K562 (cell line): ENCODE results near the gene IL15RA. TPM values are rescaled to one million over a fixed set of nuclear protein-coding genes. Genes with fewer than 3 reads are reported as not detected.

Experiments used
- GTF3C2 ChIP-seq: IDR thresholded peaks from 3 replicates; pipeline ENCODE4 v1.6.1; 2011; ENCODE audit warnings: borderline replicate concordance, mild to moderate bottlenecking, moderate library complexity; ENCODE audit not compliant: insufficient read length; ENCODE audit errors: extremely low read depth
- L3MBTL2 ChIP-seq: fragments of 450-650 bp; IDR thresholded peaks from 2 replicates; pipeline ENCODE4 v1.6.1; 2016; ENCODE audit warnings: mild to moderate bottlenecking, moderate library complexity
- VEZF1 ChIP-seq: fragments of 200-800 bp; sonication (Bioruptor generic); IDR thresholded peaks from 2 replicates; pipeline ENCODE4 v1.6.1; 2017; ENCODE audit warnings: missing genetic modification characterization, missing compliant biosample characterization
- ZNF175 ChIP-seq: fragments of 200-800 bp; sonication (Bioruptor generic); IDR thresholded peaks from 2 replicates; pipeline ENCODE4 v1.6.1; 2016; ENCODE audit warnings: low read depth, mild to moderate bottlenecking, missing genetic modification characterization, missing compliant biosample characterization
- polyA plus RNA-seq, 8 experiments: library from polyadenylated mRNA; depleted of rRNA in 4 of 8; stranded (reverse) in 5 of 8; unstranded in 3 of 8; fragments of >200 nt; fragmentation: Nextera tagmentation in 2 of 8; fragmentation: Illumina TruSeq in 1 of 8; extraction: Ambion mirVana in 2 of 8; extraction: Trizol in 1 of 8; gene quantifications; 2 replicates each; pipeline versions ENCODE4 v1.2.1 to v1.2.3, GENCODE V29; 2011 to 2014; ENCODE audit warnings: inconsistent platforms in 1 of 8, missing spikeins in 1 of 8
- total RNA-seq, 7 experiments: library from RNA; depleted of rRNA in 6 of 7; stranded (reverse); fragments of >200 nt in 6 of 7; fragmentation: Illumina TruSeq in 2 of 7; extraction: Trizol in 2 of 7; gene quantifications; 2 replicates each; pipeline versions ENCODE4 v1.2.1 to v1.2.3, GENCODE V29; 2011 to 2021; ENCODE audit warnings: low replicate concordance in 1 of 7

The IL15RA gene
- total and polyA plus RNA-seq, 9 of the 15 experiments (the other 6 are each of a cell fraction or from before 2014, with no cell fraction given): 1.2 to 11.7 (median 8.0) TPM

- TF ChIP-seq GTF3C2 (no peak), ZNF175 (CRISPR knock-in tag) (no peak), L3MBTL2 (no peak), VEZF1 (CRISPR knock-in tag) (peak; percentile 85)
Measured at GRCh38 chr10:5949009-5949759, 28.2 kb downstream of the IL15RA start (continued).
